B cell (primary cell): ENCODE results near the gene CTRL.

ENCODE experiments used
- EZH2 ChIP-seq: IDR thresholded peaks from 2 replicates; pipeline ENCODE4 v1.6.1; 2012; ENCODE audit warnings: borderline replicate concordance, low read depth, mild to moderate bottlenecking, moderate library complexity, low read length; ENCODE audit not compliant: insufficient read depth, poor library complexity, severe bottlenecking
- TF ChIP-seq, protein P1 (sequence below): fragments of 200-600 bp; IDR thresholded peaks from one replicate; pipeline ENCODE4 v1.8.0; 2022; ENCODE audit warnings: antibody characterized with exemption, mild to moderate bottlenecking

DNA sequence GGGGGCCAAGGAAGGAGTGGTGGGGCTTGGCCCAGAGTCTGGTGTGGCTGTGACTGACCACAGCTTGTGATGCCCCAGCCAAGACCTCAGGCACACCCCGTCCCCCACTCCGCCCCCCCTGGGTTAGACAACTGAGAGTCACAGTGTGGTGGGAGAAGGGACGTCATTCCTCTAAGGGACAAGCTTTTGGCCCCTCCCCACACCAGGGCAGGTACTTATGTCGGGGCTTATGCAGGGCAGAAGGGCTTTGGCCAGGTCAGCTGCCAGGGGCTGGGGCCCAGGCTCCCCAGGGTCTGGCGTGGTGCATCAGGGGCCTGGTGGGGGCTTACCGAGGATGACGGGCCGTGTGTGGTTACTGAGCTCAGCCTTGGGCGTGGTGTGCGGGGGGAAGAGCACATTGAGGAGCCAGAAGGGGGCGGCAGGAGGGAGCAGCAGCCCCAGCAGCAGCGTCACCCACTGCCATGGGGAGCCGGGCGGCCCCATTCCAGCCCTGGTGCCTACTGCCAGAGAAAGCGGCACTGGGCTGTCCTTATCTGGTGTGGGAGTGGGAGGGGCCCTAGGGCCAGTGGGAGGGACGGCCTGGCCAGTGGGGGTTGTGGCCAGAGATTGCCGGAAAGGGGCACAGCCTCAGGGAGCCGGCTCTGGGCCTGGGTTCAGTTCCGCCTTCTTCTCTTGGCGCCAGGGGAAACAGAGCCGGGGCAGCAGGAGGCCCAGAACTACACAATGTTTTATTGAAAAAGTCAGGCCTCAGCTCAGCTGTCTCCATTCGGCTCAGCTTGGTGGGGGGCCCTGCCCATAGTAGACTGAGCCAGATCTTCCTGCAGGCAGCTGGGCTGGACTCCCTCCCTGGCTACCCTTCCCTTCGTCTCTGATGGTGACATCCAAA lies 12.2 kb upstream of the CTRL start, which contains the start of gene LCAT:
- TF ChIP-seq, protein P1, sequence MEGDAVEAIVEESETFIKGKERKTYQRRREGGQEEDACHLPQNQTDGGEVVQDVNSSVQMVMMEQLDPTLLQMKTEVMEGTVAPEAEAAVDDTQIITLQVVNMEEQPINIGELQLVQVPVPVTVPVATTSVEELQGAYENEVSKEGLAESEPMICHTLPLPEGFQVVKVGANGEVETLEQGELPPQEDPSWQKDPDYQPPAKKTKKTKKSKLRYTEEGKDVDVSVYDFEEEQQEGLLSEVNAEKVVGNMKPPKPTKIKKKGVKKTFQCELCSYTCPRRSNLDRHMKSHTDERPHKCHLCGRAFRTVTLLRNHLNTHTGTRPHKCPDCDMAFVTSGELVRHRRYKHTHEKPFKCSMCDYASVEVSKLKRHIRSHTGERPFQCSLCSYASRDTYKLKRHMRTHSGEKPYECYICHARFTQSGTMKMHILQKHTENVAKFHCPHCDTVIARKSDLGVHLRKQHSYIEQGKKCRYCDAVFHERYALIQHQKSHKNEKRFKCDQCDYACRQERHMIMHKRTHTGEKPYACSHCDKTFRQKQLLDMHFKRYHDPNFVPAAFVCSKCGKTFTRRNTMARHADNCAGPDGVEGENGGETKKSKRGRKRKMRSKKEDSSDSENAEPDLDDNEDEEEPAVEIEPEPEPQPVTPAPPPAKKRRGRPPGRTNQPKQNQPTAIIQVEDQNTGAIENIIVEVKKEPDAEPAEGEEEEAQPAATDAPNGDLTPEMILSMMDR: no peak
- no peak for TF ChIP-seq EZH2
